Panc1 (cell line): ENCODE data around the gene CLEC4M. TPM values are rescaled to one million over a fixed set of nuclear protein-coding genes. Genes with fewer than 3 reads are reported as not detected.
"Not testable (repeated sequence)": the region's sequence is repeated elsewhere in the genome, so short reads cannot be mapped to it uniquely, and the experiment has no call there.

ENCODE experiments used
- ATAC-seq: fragments of 200-7000 bp; cut with Tn5 transposase; 2 replicates; pipeline ENCODE4 v1.9.1; 2020; ENCODE audit warnings: mild to moderate bottlenecking, moderate library complexity
- BruUV-seq: library from RNA; stranded (reverse); fragments of 400-500 nt; replicated peaks from 2 replicates; lab custom pipeline; 2021; lab: Mats Ljungman, UMichigan
- CTCF ChIA-PET: fragments of 300-600 bp; sonication (Branson Sonifier 250); formaldehyde crosslinking; loops from one replicate; lab custom pipeline; 2022; ENCODE audit warnings: antibody characterized with exemption; lab: Charles Lee
- POLR2A ChIA-PET: fragments of 300-600 bp; sonication (Branson Sonifier 250); formaldehyde crosslinking; loops from one replicate; lab custom pipeline; 2022; ENCODE audit warnings: antibody characterized with exemption; lab: Charles Lee
- DNase-seq: peaks from one replicate; pipeline ENCODE4 v3.0.0-alpha.2; 2010; ENCODE audit warnings: low read depth, low spot score
- H3K27ac ChIP-seq: 2 replicates; pipeline ENCODE4 v1.5.1; 2011; ENCODE audit warnings: mild to moderate bottlenecking, low read length, inconsistent platforms
- H3K27me3 ChIP-seq: fragments of 200-500 bp; sonication (Bioruptor generic); 2 replicates; pipeline ENCODE4 v1.6.0; 2014; ENCODE audit warnings: low read length, inconsistent platforms; ENCODE audit not compliant: control insufficient read depth, insufficient read depth
- H3K36me3 ChIP-seq: fragments of 200-500 bp; sonication (Bioruptor generic); 2 replicates; pipeline ENCODE4 v1.5.1; 2014; ENCODE audit warnings: inconsistent platforms, mild to moderate bottlenecking, low read length, moderate library complexity; ENCODE audit not compliant: control insufficient read depth, insufficient read depth
- H3K4me1 ChIP-seq: 2 replicates; pipeline ENCODE4 v1.5.1; 2011; ENCODE audit warnings: inconsistent platforms, mild to moderate bottlenecking, low read length, moderate library complexity; ENCODE audit not compliant: control insufficient read depth, insufficient read depth
- H3K4me3 ChIP-seq, 2 experiments: 2 replicates each; pipeline ENCODE4 v1.5.1; 2011 to 2012; ENCODE audit warnings: low read depth in 2 of 2, low read length in 2 of 2, mild to moderate bottlenecking in 2 of 2, inconsistent platforms in 1 of 2, moderate library complexity in 1 of 2
- H3K9me3 ChIP-seq: fragments of 200-500 bp; sonication (Bioruptor generic); 2 replicates; pipeline ENCODE4 v1.5.1; 2014; ENCODE audit warnings: low read depth, mild to moderate bottlenecking, inconsistent platforms, low read length, moderate library complexity; ENCODE audit not compliant: control insufficient read depth, insufficient read depth
- CTCF ChIP-seq: fragments of 450-650 bp; IDR thresholded peaks from 2 replicates; pipeline ENCODE4 v1.5.1; 2017; ENCODE audit warnings: mild to moderate bottlenecking
- POLR2AphosphoS5 ChIP-seq: IDR thresholded peaks from 2 replicates; pipeline ENCODE4 v1.6.1; 2012; ENCODE audit warnings: mild to moderate bottlenecking, low read depth, low read length, moderate library complexity
- SIN3A ChIP-seq: IDR thresholded peaks from 2 replicates; pipeline ENCODE4 v1.6.1; 2012; ENCODE audit warnings: low read depth, mild to moderate bottlenecking, low read length, moderate library complexity, borderline replicate concordance; ENCODE audit not compliant: insufficient read depth
- TCF7L2 ChIP-seq: IDR thresholded peaks from 2 replicates; pipeline ENCODE4 v1.6.1; 2011; ENCODE audit warnings: mild to moderate bottlenecking, low read depth, low read length, inconsistent platforms
- in situ Hi-C: cut with HindIII; loops from 2 replicates; pipeline ENCODE4 v1.10.0; 2016; ENCODE audit warnings: low sequenced_read_pairs, low pct_unique_long_range_greater_than_20kb
- intact Hi-C: fragments of 100-400 bp; cut with micrococcal nuclease; formaldehyde crosslinking; loops from one replicate; pipeline ENCODE4 v1.10.0; 2022; ENCODE audit not compliant: unreplicated experiment
- total RNA-seq: library from RNA; stranded (reverse); gene quantifications from one replicate; pipeline ENCODE4 v1.2.1, GENCODE V29; 2021; ENCODE audit not compliant: unreplicated experiment
- TF ChIP-seq, protein P1 (sequence below), 2 experiments: IDR thresholded peaks; 2 replicates each; pipeline ENCODE4 v1.6.1; 2011 to 2012; ENCODE audit warnings: low read depth in 2 of 2, control low read depth in 1 of 2, low read length in 1 of 2, mild to moderate bottlenecking in 1 of 2, moderate library complexity in 1 of 2; ENCODE audit not compliant: insufficient read depth in 1 of 2

Gene CLEC4M
- total RNA-seq, 1 experiment from 2014 or later: not detected

GRCh38 chr19:7757358-7757757, 5.7 kb upstream of the CLEC4M start:
- H3K4me1 ChIP-seq: no peaks in the 10 kb centered on the region
- no TSS peak for BruUV-seq
- intact Hi-C loops (no loop called here), in situ Hi-C loops (no loop called here)
- H3K27me3 ChIP-seq: no peaks in the 10 kb centered on the region
- no peak overlapping the region for H3K27ac ChIP-seq
- ATAC-seq: no peak
- ChIA-PET CTCF (no interaction called here), POLR2A (no interaction called here)
- no peaks in the 10 kb centered on the region for H3K9me3 ChIP-seq
- DNase-seq: no peak
- no peaks in the 10 kb centered on the region for H3K36me3 ChIP-seq
- H3K4me3 ChIP-seq: no peak overlapping the region
- no peak for TF ChIP-seq POLR2AphosphoS5
- TF ChIP-seq, protein P1, sequence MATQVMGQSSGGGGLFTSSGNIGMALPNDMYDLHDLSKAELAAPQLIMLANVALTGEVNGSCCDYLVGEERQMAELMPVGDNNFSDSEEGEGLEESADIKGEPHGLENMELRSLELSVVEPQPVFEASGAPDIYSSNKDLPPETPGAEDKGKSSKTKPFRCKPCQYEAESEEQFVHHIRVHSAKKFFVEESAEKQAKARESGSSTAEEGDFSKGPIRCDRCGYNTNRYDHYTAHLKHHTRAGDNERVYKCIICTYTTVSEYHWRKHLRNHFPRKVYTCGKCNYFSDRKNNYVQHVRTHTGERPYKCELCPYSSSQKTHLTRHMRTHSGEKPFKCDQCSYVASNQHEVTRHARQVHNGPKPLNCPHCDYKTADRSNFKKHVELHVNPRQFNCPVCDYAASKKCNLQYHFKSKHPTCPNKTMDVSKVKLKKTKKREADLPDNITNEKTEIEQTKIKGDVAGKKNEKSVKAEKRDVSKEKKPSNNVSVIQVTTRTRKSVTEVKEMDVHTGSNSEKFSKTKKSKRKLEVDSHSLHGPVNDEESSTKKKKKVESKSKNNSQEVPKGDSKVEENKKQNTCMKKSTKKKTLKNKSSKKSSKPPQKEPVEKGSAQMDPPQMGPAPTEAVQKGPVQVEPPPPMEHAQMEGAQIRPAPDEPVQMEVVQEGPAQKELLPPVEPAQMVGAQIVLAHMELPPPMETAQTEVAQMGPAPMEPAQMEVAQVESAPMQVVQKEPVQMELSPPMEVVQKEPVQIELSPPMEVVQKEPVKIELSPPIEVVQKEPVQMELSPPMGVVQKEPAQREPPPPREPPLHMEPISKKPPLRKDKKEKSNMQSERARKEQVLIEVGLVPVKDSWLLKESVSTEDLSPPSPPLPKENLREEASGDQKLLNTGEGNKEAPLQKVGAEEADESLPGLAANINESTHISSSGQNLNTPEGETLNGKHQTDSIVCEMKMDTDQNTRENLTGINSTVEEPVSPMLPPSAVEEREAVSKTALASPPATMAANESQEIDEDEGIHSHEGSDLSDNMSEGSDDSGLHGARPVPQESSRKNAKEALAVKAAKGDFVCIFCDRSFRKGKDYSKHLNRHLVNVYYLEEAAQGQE (IDR thresholded peaks at IDR 0.05; ENCODE audit: insufficient read depth in 1 of 2, low read depth in 2 of 2, low read length in 1 of 2): no peak
- TF ChIP-seq SIN3A: no peak

DNA sequence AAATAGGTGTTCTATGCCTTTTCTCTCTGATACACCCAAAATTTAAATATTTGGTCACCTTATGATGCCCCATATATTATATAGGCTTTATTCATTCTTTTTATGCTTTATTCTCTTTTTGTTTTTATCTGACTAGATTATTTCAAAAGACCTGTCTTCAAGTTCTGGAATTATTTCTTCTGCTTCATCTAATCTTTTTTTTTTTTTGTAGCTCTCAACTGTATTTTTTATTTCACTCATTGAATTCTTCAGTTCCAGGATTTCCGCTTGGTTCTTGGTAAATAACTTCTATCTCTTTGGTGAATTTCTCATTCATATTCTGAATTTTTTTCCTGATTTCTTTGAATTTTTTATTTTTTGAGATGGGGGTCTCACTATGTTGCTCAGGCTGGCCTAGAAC, 3.9 kb upstream of the CLEC4M start:
- ATAC-seq (no peak), DNase-seq (no peak)
- intact Hi-C loops (no loop called here), in situ Hi-C loops (no loop called here)
- H3K27ac ChIP-seq: no peak overlapping the region
- H3K4me3 ChIP-seq: no peak overlapping the region
- H3K36me3 ChIP-seq: no peaks in the 10 kb centered on the region
- ChIA-PET CTCF (no interaction called here), POLR2A (no interaction called here)
- TF ChIP-seq SIN3A (no peak), TCF7L2 (no peak)
- no TSS peak for BruUV-seq
- H3K9me3 ChIP-seq: no peaks in the 10 kb centered on the region
- no peaks in the 10 kb centered on the region for H3K4me1 ChIP-seq
- H3K27me3 ChIP-seq: no peaks in the 10 kb centered on the region

DNA sequence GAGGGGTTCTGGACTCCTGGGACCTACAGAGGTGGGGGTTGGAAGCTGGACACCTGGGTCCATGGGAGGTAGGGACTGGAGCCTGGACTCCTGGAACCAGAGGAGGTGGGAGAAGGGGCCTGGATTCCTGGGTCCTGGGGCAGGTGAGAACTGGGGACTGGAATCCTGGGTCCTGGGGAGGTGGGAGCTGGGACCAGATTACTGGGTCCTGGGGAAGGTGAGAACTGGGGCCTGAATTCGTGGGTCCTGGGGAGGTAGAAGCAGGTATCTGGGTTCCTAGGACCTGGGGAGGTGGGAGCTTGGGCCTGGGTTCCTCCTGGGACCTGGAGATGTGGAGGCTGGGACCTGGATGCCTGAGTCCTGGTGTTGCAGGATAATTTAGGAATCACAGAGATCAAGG, 653 bp downstream of the CLEC4M start:
- Histone ChIP-seq H3K36me3 (no peaks in the 10 kb centered on the region), H3K4me1 (no peaks in the 10 kb centered on the region), H3K27ac (no peak overlapping the region), H3K4me3 (no peak overlapping the region), H3K27me3 (no peaks in the 10 kb centered on the region), H3K9me3 (no peaks in the 10 kb centered on the region)
- intact Hi-C loops: no loop called here
- TF ChIP-seq CTCF: no peak
- TF ChIP-seq SIN3A: no peak
- TF ChIP-seq, protein P1 (IDR thresholded peaks at IDR 0.05; ENCODE audit: insufficient read depth in 1 of 2, low read depth in 2 of 2, low read length in 1 of 2): no peak
- TF ChIP-seq POLR2AphosphoS5: no peak
- TF ChIP-seq TCF7L2: no peak
- DNase-seq: no peak
- CTCF ChIA-PET: no interaction called here
- ATAC-seq: no peak
- BruUV-seq: no TSS peak
- in situ Hi-C loops: no loop called here
- POLR2A ChIA-PET: no interaction called here

DNA sequence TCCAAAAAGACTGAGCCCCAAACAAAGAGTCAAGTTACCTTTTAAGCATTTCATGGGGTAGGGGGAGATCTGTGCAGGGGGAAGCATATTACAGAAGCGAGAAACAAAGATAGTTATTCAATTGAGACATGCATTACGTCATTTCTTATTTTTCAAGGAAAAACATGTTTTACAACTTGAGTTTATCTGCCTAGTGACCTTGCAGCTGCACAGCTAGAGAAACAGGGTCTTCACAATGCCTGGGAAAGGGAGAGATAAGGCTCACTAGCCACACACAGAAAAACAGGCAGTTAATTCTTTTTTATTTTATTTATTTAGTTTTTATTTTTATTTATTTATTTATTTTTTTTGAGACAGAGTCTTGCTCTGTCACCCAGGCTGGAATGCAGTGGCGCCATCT, 1.1 kb downstream of the CLEC4M start:
- H3K9me3 ChIP-seq, H3K27me3 ChIP-seq, H3K4me1 ChIP-seq, BruUV-seq, in situ Hi-C loops, H3K27ac ChIP-seq, CTCF ChIA-PET, H3K36me3 ChIP-seq, intact Hi-C loops, ATAC-seq, POLR2A ChIA-PET, H3K4me3 ChIP-seq, DNase-seq: not testable (repeated sequence)
